Neural progenitor cell (in vitro differentiated cells): ENCODE data around the gene TMEM74B. TPM values are rescaled to one million over a fixed set of nuclear protein-coding genes. Genes with fewer than 3 reads are reported as not detected.

Experiments
- DNase-seq: peaks from one replicate; pipeline ENCODE4 v3.0.0-alpha.2; 2016; ENCODE audit warnings: low spot score
- H2AFZ ChIP-seq: fragments of 200-600 bp; sonication (generic); replicated peaks from 2 replicates; pipeline ENCODE4 v1.6.1; 2016; ENCODE audit warnings: antibody characterized with exemption
- H3F3A ChIP-seq: fragments of 200-600 bp; sonication (generic); 2 replicates; pipeline ENCODE4 v1.6.1; 2016; ENCODE audit warnings: antibody characterized with exemption, low read depth
- H3K27ac ChIP-seq: fragments of 200-600 bp; sonication (generic); 2 replicates; pipeline ENCODE4 v1.5.1; 2016; ENCODE audit warnings: mild to moderate bottlenecking
- H3K27me3 ChIP-seq: fragments of 200-600 bp; sonication (generic); 2 replicates; pipeline ENCODE4 v1.6.1; 2016; ENCODE audit warnings: mild to moderate bottlenecking, moderate library complexity
- H3K36me3 ChIP-seq: fragments of 200-600 bp; sonication (generic); 2 replicates; pipeline ENCODE4 v1.5.1; 2016
- H3K4me1 ChIP-seq: fragments of 200-600 bp; sonication (generic); 2 replicates; pipeline ENCODE4 v1.6.1; 2016; ENCODE audit warnings: mixed run types
- H3K4me2 ChIP-seq: fragments of 200-600 bp; sonication (generic); 2 replicates; pipeline ENCODE4 v1.6.1; 2016
- H3K4me3 ChIP-seq: fragments of 200-600 bp; sonication (generic); 2 replicates; pipeline ENCODE4 v1.5.1; 2016
- H3K79me2 ChIP-seq: fragments of 200-600 bp; sonication (generic); 2 replicates; pipeline ENCODE4 v1.6.1; 2016; ENCODE audit warnings: low read depth
- H3K9ac ChIP-seq: fragments of 200-600 bp; sonication (generic); 2 replicates; pipeline ENCODE4 v1.6.1; 2016
- H3K9me3 ChIP-seq: fragments of 200-600 bp; sonication (generic); 2 replicates; pipeline ENCODE4 v1.5.1; 2016; ENCODE audit warnings: low read depth
- H4K20me1 ChIP-seq: fragments of 200-600 bp; sonication (generic); 2 replicates; pipeline ENCODE4 v1.6.1; 2016; ENCODE audit warnings: low read depth
- H3K27ac Mint-ChIP-seq: 3 replicates; pipeline ENCODE4 v1.8.0; 2021; ENCODE audit warnings: mixed read lengths
- H3K27me3 Mint-ChIP-seq: 2 replicates; pipeline ENCODE4 v1.8.0; 2022; ENCODE audit warnings: low read depth, mild to moderate bottlenecking, inconsistent platforms, moderate library complexity, mixed read lengths; ENCODE audit not compliant: insufficient read depth
- H3K36me3 Mint-ChIP-seq: 3 replicates; pipeline ENCODE4 v1.8.0; 2021; ENCODE audit warnings: mixed read lengths
- H3K4me1 Mint-ChIP-seq: 3 replicates; pipeline ENCODE4 v1.8.0; 2021; ENCODE audit warnings: mixed read lengths
- H3K4me3 Mint-ChIP-seq: 3 replicates; pipeline ENCODE4 v1.8.0; 2021; ENCODE audit warnings: mild to moderate bottlenecking, moderate library complexity, mixed read lengths
- H3K9me3 Mint-ChIP-seq: 3 replicates; pipeline ENCODE4 v1.8.0; 2020; ENCODE audit warnings: mixed read lengths
- CTCF ChIP-seq: fragments of 200-600 bp; sonication (generic); IDR thresholded peaks from 2 replicates; pipeline ENCODE4 v1.5.1; 2017; ENCODE audit warnings: antibody characterized with exemption, mild to moderate bottlenecking
- EZH2 ChIP-seq: fragments of 200-600 bp; sonication (generic); IDR thresholded peaks from 2 replicates; pipeline ENCODE4 v1.6.1; 2017; ENCODE audit warnings: antibody characterized with exemption, mild to moderate bottlenecking, moderate library complexity
- EZH2phosphoT487 ChIP-seq: fragments of 200-600 bp; sonication (generic); IDR thresholded peaks from 2 replicates; pipeline ENCODE4 v1.6.1; 2017; ENCODE audit warnings: antibody characterized with exemption
- total RNA-seq: library from RNA; depleted of rRNA; stranded (reverse); fragments of >200 nt; gene quantifications from 2 replicates; pipeline ENCODE4 v1.2.3, GENCODE V29; 2015; ENCODE audit warnings: low replicate concordance

Gene TMEM74B
- total RNA-seq, 1 donor from 2014 or later, result 2.5 TPM

- no peak overlapping the region for H3K4me3 Mint-ChIP-seq
- DNase-seq, result no peak
- H3K4me3 ChIP-seq, result no peak overlapping the region
- H3K27me3 ChIP-seq, result no peaks in the 10 kb centered on the region
- H3K36me3 Mint-ChIP-seq, result no peaks in the 10 kb centered on the region
- H3K27ac Mint-ChIP-seq, result no peak overlapping the region
- peaks cover 8% of the 10 kb centered on the region for H3K27me3 Mint-ChIP-seq
- H3K79me2 ChIP-seq, result no peaks in the 10 kb centered on the region
- H3F3A ChIP-seq, result no peaks in the 10 kb centered on the region
- H3K9me3 ChIP-seq, result no peaks in the 10 kb centered on the region
- no peak for TF ChIP-seq CTCF
- TF ChIP-seq EZH2, result no peak
- TF ChIP-seq EZH2phosphoT487, result no peak
- no peaks in the 10 kb centered on the region for H4K20me1 ChIP-seq
- no peak overlapping the region for H3K9ac ChIP-seq
- no peaks in the 10 kb centered on the region for H3K4me1 Mint-ChIP-seq
- H2AFZ ChIP-seq, result no peak overlapping the region
- no peaks in the 10 kb centered on the region for H3K36me3 ChIP-seq
- no peak overlapping the region for H3K4me2 ChIP-seq
- H3K27ac ChIP-seq, result no peak overlapping the region
- no peaks in the 10 kb centered on the region for H3K4me1 ChIP-seq
- no peaks in the 10 kb centered on the region for H3K9me3 Mint-ChIP-seq
Measured at GRCh38 chr20:1196634-1197033, 11.9 kb upstream of the TMEM74B start.

DNA sequence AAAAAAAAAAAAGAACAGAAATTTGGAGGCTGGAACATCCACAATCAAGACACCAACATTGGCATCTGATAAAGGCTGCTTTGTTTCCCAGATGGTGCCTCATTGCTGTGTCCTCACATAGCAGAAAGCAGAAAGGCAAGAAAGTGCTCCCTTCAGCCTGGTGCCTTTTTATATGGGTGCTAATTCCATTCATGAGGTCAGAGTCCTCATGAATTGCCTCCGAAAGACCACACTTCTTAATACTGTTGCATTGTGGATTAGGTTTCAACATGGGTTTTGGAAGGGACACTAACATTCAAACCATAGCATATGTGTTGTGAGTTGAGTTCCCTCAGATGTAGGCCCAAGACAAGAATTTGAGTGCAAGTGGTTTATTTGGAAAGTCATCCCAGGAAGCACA, 10.4 kb upstream of the TMEM74B start:
- H3K4me1 ChIP-seq, result no peaks in the 10 kb centered on the region
- peaks cover 8% of the 10 kb centered on the region for H3K27me3 ChIP-seq
- no peak for DNase-seq
- Mint-ChIP-seq H3K9me3 (no peaks in the 10 kb centered on the region), H3K4me3 (no peak overlapping the region), H3K27ac (no peak overlapping the region), H3K4me1 (no peaks in the 10 kb centered on the region), H3K36me3 (no peaks in the 10 kb centered on the region), H3K27me3 (peaks cover 10% of the 10 kb centered on the region)
- H3K4me2 ChIP-seq, result no peak overlapping the region
- H3K9me3 ChIP-seq, result no peaks in the 10 kb centered on the region
- H3K4me3 ChIP-seq, result no peak overlapping the region
- H3K27ac ChIP-seq, result no peak overlapping the region
- H3F3A ChIP-seq, result no peaks in the 10 kb centered on the region
- H4K20me1 ChIP-seq, result no peaks in the 10 kb centered on the region
- TF ChIP-seq EZH2 (no peak), EZH2phosphoT487 (no peak), CTCF (no peak)
- no peak overlapping the region for H3K9ac ChIP-seq
- no peaks in the 10 kb centered on the region for H3K36me3 ChIP-seq
- H3K79me2 ChIP-seq, result no peaks in the 10 kb centered on the region
- H2AFZ ChIP-seq, result no peak overlapping the region

DNA sequence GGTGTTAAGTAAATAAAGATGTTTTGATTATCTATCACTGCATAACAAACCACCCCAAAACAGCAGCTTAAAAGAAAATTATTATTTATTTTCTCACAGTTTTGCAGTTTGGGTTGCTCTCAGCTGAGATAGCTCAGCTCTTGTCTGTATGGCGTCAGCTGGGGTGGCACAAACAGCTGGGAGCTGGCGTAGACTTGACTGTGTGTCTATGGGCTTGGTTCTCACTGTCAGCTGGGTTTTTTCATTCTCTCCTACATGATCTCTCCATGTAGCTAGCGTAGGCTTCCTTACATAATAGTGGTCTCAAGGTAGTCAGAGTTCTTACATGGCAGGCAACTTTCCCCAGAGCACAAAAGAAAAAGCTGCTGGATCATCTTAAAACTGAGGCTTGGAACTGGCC, 6.5 kb upstream of the TMEM74B start:
- Mint-ChIP-seq H3K4me1 (no peaks in the 10 kb centered on the region), H3K4me3 (no peak overlapping the region), H3K27me3 (peaks cover 4% of the 10 kb centered on the region), H3K9me3 (no peaks in the 10 kb centered on the region), H3K36me3 (no peaks in the 10 kb centered on the region), H3K27ac (no peak overlapping the region)
- no peak overlapping the region for H3K4me2 ChIP-seq
- DNase-seq, result no peak
- peaks cover 28% of the 10 kb centered on the region for H3K27me3 ChIP-seq
- H3F3A ChIP-seq, result no peaks in the 10 kb centered on the region
- no peaks in the 10 kb centered on the region for H4K20me1 ChIP-seq
- H3K9me3 ChIP-seq, result no peaks in the 10 kb centered on the region
- H2AFZ ChIP-seq, result no peak overlapping the region
- no peak overlapping the region for H3K9ac ChIP-seq
- H3K36me3 ChIP-seq, result no peaks in the 10 kb centered on the region
- no peaks in the 10 kb centered on the region for H3K79me2 ChIP-seq
- no peak overlapping the region for H3K27ac ChIP-seq
- no peak overlapping the region for H3K4me3 ChIP-seq
- no peaks in the 10 kb centered on the region for H3K4me1 ChIP-seq
- TF ChIP-seq EZH2phosphoT487 (no peak), CTCF (no peak), EZH2 (no peak)

DNA sequence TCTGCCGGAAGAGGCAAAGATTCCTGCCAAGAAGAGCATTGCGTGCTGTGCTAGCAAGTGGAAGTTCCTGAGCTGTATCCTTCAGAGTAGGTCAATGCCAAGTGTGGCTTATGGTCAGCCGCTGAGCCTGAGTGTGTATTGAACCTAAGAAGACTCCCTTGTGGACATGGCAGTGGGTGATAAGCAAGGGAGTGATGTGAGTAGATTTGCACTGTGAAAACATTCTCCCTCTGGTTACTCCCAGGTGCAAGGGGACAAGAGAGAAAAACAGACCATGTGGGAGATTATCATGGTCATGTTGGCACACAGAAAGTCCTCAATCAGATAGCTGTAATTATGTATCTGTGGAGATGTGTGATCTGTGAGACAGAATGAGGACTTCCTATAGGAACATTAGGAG, 6.1 kb upstream of the TMEM74B start:
- Histone ChIP-seq H3K27ac (no peak overlapping the region), H2AFZ (no peak overlapping the region), H3K79me2 (no peaks in the 10 kb centered on the region), H3K27me3 (peaks cover 33% of the 10 kb centered on the region), H3K4me1 (no peaks in the 10 kb centered on the region), H3K36me3 (no peaks in the 10 kb centered on the region), H4K20me1 (no peaks in the 10 kb centered on the region), H3F3A (no peaks in the 10 kb centered on the region), H3K4me3 (no peak overlapping the region), H3K9ac (no peak overlapping the region), H3K9me3 (no peaks in the 10 kb centered on the region), H3K4me2 (no peak overlapping the region)
- H3K27ac Mint-ChIP-seq, result no peak overlapping the region
- H3K4me3 Mint-ChIP-seq, result no peak overlapping the region
- DNase-seq, result no peak
- no peaks in the 10 kb centered on the region for H3K9me3 Mint-ChIP-seq
- peaks cover 3% of the 10 kb centered on the region for H3K4me1 Mint-ChIP-seq
- no peaks in the 10 kb centered on the region for H3K36me3 Mint-ChIP-seq
- H3K27me3 Mint-ChIP-seq, result peaks cover 8% of the 10 kb centered on the region
- no peak for TF ChIP-seq EZH2
- TF ChIP-seq EZH2phosphoT487, result no peak
